OCI-LY1 (cell line): Measurements from ENCODE around the gene ELOVL4.

Source experiments
- EZH2 ChIP-seq: fragments of 200-600 bp; sonication (generic), shearing (Covaris generic); IDR thresholded peaks from 2 replicates; pipeline ENCODE4 v1.8.0; 2017; ENCODE audit warnings: borderline replicate concordance, mixed run types, mild to moderate bottlenecking, antibody characterized with exemption, low read length, moderate library complexity, mixed read lengths
- TF ChIP-seq, protein P1 (sequence below): fragments of 200-600 bp; sonication (generic), shearing (Covaris generic); IDR thresholded peaks from 2 replicates; pipeline ENCODE4 v1.5.1; 2017; ENCODE audit warnings: mild to moderate bottlenecking, antibody characterized with exemption, low read length, moderate library complexity, mixed read lengths

DNA sequence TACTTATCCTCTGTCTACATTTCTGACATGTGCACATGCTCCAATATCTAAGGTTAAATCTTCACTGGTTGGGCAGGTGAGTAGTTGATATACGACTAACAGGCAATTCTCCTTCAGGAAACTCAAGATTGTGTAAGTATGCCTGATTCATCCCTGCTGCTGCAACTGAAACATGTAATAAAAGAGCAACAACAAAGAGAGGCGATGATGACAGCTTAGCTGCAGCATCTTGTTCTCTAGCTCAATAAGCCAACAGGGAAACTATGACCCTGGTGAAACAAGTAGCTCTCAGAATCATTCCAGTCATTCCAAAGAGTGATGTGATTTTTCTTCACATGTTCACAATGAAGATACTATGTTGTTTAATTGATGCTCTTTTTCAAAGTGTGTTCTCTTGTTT lies 74.4 kb downstream of the ELOVL4 start:
- TF ChIP-seq, protein P1, sequence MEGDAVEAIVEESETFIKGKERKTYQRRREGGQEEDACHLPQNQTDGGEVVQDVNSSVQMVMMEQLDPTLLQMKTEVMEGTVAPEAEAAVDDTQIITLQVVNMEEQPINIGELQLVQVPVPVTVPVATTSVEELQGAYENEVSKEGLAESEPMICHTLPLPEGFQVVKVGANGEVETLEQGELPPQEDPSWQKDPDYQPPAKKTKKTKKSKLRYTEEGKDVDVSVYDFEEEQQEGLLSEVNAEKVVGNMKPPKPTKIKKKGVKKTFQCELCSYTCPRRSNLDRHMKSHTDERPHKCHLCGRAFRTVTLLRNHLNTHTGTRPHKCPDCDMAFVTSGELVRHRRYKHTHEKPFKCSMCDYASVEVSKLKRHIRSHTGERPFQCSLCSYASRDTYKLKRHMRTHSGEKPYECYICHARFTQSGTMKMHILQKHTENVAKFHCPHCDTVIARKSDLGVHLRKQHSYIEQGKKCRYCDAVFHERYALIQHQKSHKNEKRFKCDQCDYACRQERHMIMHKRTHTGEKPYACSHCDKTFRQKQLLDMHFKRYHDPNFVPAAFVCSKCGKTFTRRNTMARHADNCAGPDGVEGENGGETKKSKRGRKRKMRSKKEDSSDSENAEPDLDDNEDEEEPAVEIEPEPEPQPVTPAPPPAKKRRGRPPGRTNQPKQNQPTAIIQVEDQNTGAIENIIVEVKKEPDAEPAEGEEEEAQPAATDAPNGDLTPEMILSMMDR, result no peak
- TF ChIP-seq EZH2, result no peak
